Measurements from ENCODE around the gene NCAN. TPM values are rescaled to one million over a fixed set of nuclear protein-coding genes. Genes with fewer than 3 reads are reported as not detected.
"Not testable (repeated sequence)": the region's sequence is repeated elsewhere in the genome, so short reads cannot be mapped to it uniquely, and the experiment has no call there.

The NCAN gene
- total RNA-seq, 2 experiments from 2014 or later, result not detected

DNA sequence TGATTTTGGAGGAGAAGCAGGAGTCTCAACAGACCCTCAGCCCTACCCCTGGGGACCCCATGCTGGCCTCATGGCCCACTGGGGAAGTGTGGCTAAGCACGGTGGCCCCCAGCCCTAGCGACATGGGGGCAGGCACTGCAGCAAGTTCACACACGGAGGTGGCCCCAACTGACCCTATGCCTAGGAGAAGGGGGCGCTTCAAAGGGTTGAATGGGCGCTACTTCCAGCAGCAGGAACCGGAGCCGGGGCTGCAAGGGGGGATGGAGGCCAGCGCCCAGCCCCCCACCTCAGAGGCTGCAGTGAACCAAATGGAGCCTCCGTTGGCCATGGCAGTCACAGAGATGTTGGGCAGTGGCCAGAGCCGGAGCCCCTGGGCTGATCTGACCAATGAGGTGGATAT lies 14.9 kb downstream of the NCAN start:
- peaks cover 38% of the 10 kb centered on the region for H3K27me3 Mint-ChIP-seq
- H3K9me3 Mint-ChIP-seq, result no peaks in the 10 kb centered on the region
- H3K4me1 Mint-ChIP-seq, result peaks cover 1% of the 10 kb centered on the region
- no peaks in the 10 kb centered on the region for H3K36me3 Mint-ChIP-seq
- no peak overlapping the region for H3K27ac Mint-ChIP-seq
- no peak overlapping the region for H3K4me3 Mint-ChIP-seq
- DNase-seq, result no peak

- H3K9me3 Mint-ChIP-seq, result no peaks in the 10 kb centered on the region
- H3K36me3 Mint-ChIP-seq, result no peaks in the 10 kb centered on the region
- no peak for DNase-seq
- H3K27ac Mint-ChIP-seq, result no peak overlapping the region
- peaks cover 1% of the 10 kb centered on the region for H3K4me1 Mint-ChIP-seq
- H3K4me3 Mint-ChIP-seq, result no peak overlapping the region
- peaks cover 38% of the 10 kb centered on the region for H3K27me3 Mint-ChIP-seq
Measured at GRCh38 chr19:19227217-19227616, 15.5 kb downstream of the NCAN start.

DNA sequence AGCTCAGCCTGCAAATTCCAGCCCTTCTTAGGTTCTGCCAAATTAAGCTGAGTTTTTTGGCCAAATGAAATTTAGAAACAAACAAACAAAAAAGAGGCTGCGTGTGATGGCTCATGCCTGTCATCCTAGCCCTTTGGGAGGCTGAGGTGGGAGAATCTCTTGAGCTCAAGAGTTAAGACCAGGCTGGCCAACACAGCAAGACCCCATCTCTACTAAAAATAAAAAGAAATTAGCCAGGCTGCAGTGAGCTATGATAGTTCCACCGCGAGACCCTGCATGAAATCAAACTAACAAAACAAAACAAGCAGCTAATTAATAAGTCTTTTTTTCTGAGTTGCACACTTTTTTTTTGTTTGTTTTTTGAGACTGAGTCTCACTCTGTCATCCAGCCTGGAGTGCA lies 17.9 kb downstream of the NCAN start:
- peaks cover 1% of the 10 kb centered on the region for H3K4me1 Mint-ChIP-seq
- no peak overlapping the region for H3K27ac Mint-ChIP-seq
- H3K27me3 Mint-ChIP-seq, result peaks cover 21% of the 10 kb centered on the region
- peaks cover 5% of the 10 kb centered on the region for H3K9me3 Mint-ChIP-seq
- H3K36me3 Mint-ChIP-seq, result no peaks in the 10 kb centered on the region
- DNase-seq, result no peak
- H3K4me3 Mint-ChIP-seq, result no peak overlapping the region

GRCh38 chr19:19230999-19231398 lies 19.2 kb downstream of the NCAN start:
- H3K27ac Mint-ChIP-seq, result no peak overlapping the region

GRCh38 chr19:19232261-19232721 lies 20.5 kb downstream of the NCAN start:
- Mint-ChIP-seq H3K27ac (no peak overlapping the region), H3K4me1 (no peaks in the 10 kb centered on the region), H3K9me3 (peaks cover 13% of the 10 kb centered on the region), H3K27me3 (peaks cover 19% of the 10 kb centered on the region), H3K36me3 (no peaks in the 10 kb centered on the region), H3K4me3 (no peak overlapping the region)
- DNase-seq, result no peak

More at GRCh38 chr19:19230999-19231398, 19.2 kb downstream of the NCAN start:
- Mint-ChIP-seq H3K4me3 (no peak overlapping the region), H3K4me1 (no peaks in the 10 kb centered on the region), H3K27me3 (peaks cover 20% of the 10 kb centered on the region), H3K9me3 (peaks cover 8% of the 10 kb centered on the region), H3K36me3 (no peaks in the 10 kb centered on the region)
- no peak for DNase-seq

DNA sequence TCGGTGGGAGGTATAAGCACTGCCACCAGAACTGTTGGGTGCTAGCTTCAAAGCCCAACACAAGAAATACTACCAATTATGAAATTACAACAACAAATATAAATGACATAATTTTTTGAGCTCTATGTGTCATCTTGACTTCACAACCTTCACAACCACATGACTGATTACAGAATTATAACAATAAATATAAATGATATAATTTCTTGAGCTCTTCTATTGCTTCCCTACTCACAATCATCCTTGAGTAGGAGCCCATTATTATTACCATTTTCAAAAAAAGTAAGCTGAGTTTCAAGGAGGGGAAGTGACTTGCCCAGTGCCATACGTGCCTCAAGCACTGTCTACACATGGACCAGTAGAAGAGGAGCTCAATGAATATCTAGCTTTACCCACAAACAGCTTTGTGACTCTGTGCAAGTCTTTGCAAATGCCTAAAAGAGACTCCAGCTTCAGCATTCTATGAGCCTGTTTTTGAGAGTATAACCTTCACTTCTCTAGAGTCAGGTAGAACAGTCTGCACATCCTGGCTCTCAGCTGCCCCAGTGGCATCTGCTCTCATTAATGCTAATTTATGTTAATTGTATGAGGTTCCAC lies 22.6 kb downstream of the NCAN start:
- Mint-ChIP-seq H3K36me3 (no peaks in the 10 kb centered on the region), H3K27me3 (peaks cover 17% of the 10 kb centered on the region), H3K27ac (no peak overlapping the region), H3K4me1 (no peaks in the 10 kb centered on the region), H3K4me3 (no peak overlapping the region), H3K9me3 (peaks cover 13% of the 10 kb centered on the region)
- no peak for DNase-seq

- Mint-ChIP-seq H3K27me3 (peaks cover 33% of the 10 kb centered on the region), H3K27ac (no peak overlapping the region), H3K9me3 (peaks cover 13% of the 10 kb centered on the region), H3K36me3 (no peaks in the 10 kb centered on the region), H3K4me3 (no peak overlapping the region), H3K4me1 (no peaks in the 10 kb centered on the region)
- DNase-seq, result no peak
Measured at GRCh38 chr19:19236173-19236572, 24.4 kb downstream of the NCAN start.

DNA sequence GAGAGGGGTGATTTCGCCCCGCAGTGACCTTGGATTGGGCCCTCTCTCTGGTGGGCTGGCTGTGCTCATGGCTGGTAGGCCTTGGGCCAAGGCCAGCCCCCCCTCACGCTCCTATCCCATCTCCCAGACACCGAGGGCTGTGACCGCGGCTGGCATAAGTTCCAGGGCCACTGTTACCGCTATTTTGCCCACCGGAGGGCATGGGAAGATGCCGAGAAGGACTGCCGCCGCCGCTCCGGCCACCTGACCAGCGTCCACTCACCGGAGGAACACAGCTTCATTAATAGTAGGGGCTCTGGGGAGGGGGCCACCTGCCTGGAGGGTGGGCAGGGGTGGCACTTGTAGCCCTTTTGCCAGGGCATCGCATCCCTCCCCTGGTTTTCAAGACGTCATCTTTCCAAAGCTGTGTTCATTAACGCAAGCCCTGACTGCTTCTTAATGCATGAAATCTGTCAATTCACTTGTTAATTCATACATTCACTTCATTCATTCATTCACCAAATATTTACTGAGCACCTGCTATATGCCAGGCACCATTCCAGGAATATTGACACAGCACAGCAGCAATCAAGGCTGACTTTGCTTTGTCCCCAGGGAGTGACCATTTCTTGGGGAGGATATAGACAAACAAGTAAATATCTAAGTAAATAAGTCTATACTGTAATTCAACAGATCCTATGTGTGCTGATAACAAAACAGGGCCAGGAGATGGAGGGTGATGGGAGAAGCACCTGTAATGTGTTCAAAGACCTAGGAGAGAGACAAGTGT lies 26.6 kb downstream of the NCAN start:
- H3K27me3 Mint-ChIP-seq, result peaks cover 33% of the 10 kb centered on the region

DNA sequence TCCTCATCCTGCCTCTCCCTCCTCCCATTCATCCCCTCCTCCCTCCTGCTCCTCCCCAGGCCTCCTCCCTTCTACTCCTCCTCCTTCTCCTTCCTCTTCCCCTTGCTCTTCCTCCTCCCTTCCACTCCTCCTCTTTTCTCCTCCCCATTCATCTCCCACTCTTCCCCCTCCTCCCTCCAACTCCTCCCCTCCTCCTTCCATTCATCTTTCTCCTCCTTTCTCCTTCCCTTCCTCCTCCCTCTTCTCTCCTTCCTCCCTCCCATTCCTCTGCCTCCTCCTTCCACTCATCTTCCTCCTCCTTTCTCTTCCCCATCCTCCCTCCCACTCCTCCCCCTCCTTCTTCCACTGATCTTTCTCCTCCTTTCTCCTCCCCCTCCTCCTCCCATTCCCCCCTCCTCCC lies 27.9 kb downstream of the NCAN start:
- Mint-ChIP-seq H3K4me3 (no peak overlapping the region), H3K9me3 (peaks cover 8% of the 10 kb centered on the region), H3K27ac (no peak overlapping the region), H3K4me1 (no peaks in the 10 kb centered on the region), H3K27me3 (peaks cover 33% of the 10 kb centered on the region), H3K36me3 (no peaks in the 10 kb centered on the region)
- DNase-seq, result no peak

More for the DNA sequence above, 26.6 kb downstream of the NCAN start:
- peaks cover 13% of the 10 kb centered on the region for H3K9me3 Mint-ChIP-seq
- DNase-seq, result no peak
- H3K27ac Mint-ChIP-seq, result no peak overlapping the region
- no peaks in the 10 kb centered on the region for H3K4me1 Mint-ChIP-seq
- no peak overlapping the region for H3K4me3 Mint-ChIP-seq
- no peaks in the 10 kb centered on the region for H3K36me3 Mint-ChIP-seq

GRCh38 chr19:19240476-19240875 lies 28.7 kb downstream of the NCAN start:
- H3K9me3 Mint-ChIP-seq, result peaks cover 8% of the 10 kb centered on the region
- H3K4me3 Mint-ChIP-seq, result no peak overlapping the region
- no peaks in the 10 kb centered on the region for H3K4me1 Mint-ChIP-seq
- H3K36me3 Mint-ChIP-seq, result no peaks in the 10 kb centered on the region
- H3K27ac Mint-ChIP-seq, result no peak overlapping the region
- peaks cover 33% of the 10 kb centered on the region for H3K27me3 Mint-ChIP-seq
- DNase-seq, result no peak

DNA sequence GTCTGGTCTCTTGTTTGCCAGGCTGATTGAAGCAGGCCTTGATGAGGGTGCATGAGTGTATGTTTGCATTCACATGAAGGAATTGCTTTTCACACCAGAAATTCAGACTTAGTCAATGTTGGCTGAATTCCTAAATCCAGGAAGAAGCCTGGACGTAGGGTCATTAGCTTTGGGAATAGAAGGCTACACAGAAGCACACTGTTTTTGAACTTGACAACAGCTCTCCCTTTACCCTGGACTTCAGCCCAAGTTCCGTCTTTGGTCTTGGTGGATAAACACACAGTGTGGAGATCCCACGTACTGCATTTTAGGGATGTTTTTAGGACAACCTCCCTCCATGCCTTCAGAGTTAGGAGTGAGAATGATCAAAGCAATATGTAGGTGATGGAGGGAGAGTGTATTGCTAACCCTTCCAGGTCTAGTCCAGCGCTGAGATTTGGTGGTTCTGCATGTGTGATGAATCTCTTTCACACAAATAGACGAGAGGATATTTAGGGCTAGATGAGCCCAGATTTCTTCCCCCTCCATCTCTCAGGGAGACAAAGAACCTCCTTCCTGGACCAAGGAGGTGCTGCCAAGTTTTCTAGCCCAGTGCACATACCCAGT lies 38.5 kb downstream of the NCAN start:
- no peaks in the 10 kb centered on the region for H3K36me3 Mint-ChIP-seq
- peaks cover 47% of the 10 kb centered on the region for H3K27me3 Mint-ChIP-seq
- no peak overlapping the region for H3K27ac Mint-ChIP-seq
- H3K4me3 Mint-ChIP-seq, result no peak overlapping the region
- H3K4me1 Mint-ChIP-seq, result no peaks in the 10 kb centered on the region
- H3K9me3 Mint-ChIP-seq, result no peaks in the 10 kb centered on the region
- DNase-seq, result no peak

DNA sequence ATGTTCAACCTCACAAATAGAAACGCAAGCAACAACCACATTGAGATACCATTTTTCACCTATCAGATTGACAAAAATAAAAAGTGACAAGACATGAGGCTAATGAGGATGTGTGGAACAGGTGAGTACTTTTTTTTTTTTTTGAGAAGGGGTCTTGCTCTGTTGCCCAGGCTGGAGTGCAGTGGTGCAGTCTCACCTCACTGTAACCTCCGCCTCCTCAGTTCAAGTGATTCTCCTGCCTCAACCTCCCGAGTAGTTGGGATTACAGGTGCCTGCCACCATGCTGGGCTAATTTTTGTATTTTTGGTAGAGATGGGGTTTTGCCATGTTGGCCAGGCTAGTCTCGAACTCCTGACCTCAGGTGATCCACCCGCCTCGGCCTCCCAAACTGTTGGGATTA lies 41.7 kb downstream of the NCAN start:
- not testable (repeated sequence) for DNase-seq, H3K27ac Mint-ChIP-seq, H3K4me1 Mint-ChIP-seq, H3K36me3 Mint-ChIP-seq, H3K9me3 Mint-ChIP-seq, H3K4me3 Mint-ChIP-seq
- H3K27me3 Mint-ChIP-seq, result peaks cover 66% of the 10 kb centered on the region

DNA sequence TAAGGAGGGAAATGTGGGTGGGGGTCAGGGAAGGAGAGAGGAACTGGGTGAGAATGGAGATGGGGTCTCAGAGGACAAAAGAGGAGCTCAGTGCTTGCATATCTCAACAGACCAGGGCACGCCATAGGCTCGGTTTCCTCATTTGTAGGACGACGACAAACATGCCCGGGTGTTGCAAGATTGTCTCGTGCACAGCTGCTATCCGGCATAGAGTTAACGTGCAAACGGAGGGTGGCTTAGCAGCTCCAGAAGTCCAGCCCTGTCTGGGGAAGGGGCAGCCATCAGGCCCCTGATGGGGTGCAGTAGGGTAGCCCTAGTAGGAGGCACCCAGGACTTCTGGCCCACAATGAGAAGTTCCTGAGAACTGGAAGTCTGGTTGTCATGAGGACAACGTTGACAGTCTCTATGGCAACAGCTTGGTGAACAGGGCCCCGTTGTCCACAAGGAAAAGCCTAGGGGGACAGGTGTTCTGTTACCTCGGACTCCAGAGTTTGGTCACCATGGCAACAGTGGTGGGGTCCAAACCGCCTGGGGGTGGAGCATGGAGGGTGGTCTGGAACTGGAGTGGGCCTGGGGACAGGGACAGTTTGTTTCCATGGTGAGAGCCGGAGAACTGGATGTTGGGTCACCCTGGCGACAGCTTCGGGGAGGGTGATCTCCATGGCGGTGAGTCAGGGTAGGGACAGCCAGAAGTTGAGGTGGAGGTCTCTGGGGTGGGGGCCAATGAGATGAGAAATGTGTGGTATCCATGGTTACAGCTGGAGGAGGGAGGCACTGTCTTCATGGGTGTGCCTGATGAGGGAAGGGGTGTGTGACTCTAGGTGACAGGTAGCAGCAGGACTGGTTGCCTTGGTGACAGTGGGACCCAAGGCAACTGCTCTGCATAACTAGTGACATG lies 44.6 kb downstream of the NCAN start:
- Mint-ChIP-seq H3K4me3 (no peak overlapping the region), H3K36me3 (no peaks in the 10 kb centered on the region), H3K27me3 (peaks cover 74% of the 10 kb centered on the region), H3K27ac (no peak overlapping the region), H3K4me1 (peaks cover 2% of the 10 kb centered on the region), H3K9me3 (no peaks in the 10 kb centered on the region)
- no peak for DNase-seq

DNA sequence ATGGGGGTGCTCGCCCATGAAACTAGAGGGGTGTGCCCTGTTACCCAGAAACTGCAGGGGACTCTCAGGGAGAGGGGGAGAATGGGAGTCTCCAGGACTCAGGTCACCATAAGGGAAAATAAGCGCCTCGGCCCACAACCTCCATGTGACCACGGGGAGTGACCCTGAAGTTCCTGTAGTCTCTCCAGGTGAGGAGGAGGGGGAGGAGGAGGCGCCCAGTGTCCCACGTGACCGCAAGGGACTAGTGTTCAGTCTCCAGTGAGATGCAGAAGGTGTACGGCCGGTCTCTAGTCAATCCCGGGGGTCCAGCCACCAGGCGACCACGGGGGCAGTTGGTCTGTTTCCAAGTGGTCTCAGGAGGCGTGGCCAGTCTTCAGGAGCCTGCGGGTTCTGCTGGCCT lies 45.4 kb downstream of the NCAN start:
- Mint-ChIP-seq H3K27me3 (peaks cover 75% of the 10 kb centered on the region), H3K4me3 (no peak overlapping the region), H3K4me1 (peaks cover 3% of the 10 kb centered on the region), H3K36me3 (no peaks in the 10 kb centered on the region), H3K27ac (no peak overlapping the region), H3K9me3 (no peaks in the 10 kb centered on the region)
- DNase-seq, result no peak

Measured in activated naive CD8-positive, alpha-beta T cell treated with anti-CD3 and anti-CD28 coated beads for 36 hours (primary cell).